NCI-H748 treated with DMSO at 0.1 percent for 48 hours (cell line): ENCODE data around the gene ADAMTS6.
"Not testable (repeated sequence)": the region's sequence is repeated elsewhere in the genome, so short reads cannot be mapped to it uniquely, and the experiment has no call there.

Experiments used
- DNase-seq: peaks from one replicate; lab custom pipeline; 2025; lab: John Stamatoyannopoulos, UW

The ADAMTS6 gene

DNA sequence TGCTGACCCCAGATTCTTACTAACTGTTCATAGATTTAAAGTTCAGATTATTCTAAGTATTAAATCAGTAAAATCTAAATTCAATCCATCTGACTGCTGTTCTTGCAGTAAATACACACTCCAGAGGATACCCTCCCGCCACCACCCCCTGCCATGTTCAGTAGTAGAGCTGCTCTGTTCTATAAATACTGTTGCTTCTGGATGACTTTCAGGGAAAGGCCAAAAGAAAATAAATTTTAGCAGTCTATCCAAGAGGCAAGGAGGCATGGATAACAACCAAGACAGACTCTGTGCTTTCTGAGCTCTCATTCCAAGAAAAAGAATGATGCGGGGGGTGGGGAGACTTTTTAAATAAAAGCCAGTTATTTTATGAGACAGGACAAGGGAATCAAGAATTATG, 115.1 kb downstream of the ADAMTS6 start:
- DNase-seq = no peak

DNA sequence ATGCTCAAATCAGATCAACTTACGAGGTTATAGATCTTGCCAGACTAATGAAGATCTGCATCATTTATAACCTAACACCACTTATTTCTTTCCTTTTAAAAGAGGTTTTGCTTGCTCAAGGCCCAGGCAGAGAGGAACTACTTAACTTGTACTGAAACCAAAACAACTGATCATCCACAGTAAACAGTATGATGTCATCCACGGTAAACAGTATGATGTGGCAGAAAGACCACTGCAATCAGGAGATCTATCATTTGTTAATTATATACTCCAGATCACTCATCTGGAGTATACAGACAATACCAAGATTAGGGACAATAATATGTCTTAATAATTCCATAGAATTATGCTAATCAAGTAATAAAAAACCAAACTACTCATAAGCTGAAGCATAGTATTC, 116.8 kb downstream of the ADAMTS6 start:
- peak; percentile 14 for DNase-seq

DNA sequence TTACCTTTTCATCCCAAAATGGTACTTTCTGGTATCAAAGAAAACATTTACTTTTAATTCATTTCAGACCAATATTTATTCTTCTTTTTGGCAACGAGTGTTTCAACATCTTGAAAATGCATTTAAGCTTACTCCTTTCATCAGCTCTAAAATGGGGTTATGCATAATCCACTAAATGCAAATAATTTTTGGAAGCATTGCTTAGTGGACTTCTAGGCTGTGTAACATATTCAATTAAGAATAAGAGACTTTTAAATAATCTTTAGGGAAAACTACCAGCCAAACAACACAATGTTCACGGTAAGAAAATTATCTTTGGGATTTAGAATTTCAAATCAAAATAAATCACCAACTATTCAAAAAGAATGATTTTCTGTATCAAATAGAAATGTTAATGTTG, 118.2 kb downstream of the ADAMTS6 start:
- no peak for DNase-seq

DNA sequence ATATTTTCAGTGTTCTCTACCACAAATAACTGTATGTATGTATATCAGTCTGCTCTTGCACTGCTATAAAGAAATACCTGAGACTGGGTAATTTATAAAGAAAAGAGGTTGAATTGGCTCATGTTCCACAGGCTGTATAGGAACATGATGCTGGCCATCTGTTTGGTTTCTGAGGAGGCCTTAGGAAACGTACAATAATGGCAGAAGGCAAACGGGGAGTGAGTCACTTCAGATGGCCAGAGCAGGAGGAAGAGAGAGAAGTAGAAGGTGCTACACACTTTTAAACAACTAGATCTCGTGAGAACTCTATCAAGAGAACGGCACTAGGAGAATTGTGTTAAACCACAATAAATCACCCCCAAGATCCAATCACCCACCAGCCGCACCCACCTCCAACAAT, 121.7 kb downstream of the ADAMTS6 start:
- DNase-seq = no peak

DNA sequence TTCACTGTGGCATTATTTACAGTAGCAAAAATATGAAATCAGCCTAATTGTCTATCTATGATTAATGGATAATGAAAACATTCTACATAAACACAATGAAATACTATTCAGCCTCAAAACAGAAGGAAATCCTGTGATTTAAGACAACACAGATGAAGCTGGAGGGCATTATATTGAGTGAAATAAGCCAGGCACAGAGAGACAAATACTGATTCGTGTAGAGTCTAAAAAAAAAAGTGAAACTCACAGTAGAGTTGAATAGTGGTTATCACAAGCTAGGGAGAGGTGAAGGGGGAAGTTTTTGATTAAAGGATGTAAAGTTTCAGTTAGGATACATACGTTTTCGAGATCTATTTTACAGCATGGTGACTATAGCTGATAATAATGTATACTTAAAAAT, 122.2 kb downstream of the ADAMTS6 start:
- DNase-seq = no peak

DNA sequence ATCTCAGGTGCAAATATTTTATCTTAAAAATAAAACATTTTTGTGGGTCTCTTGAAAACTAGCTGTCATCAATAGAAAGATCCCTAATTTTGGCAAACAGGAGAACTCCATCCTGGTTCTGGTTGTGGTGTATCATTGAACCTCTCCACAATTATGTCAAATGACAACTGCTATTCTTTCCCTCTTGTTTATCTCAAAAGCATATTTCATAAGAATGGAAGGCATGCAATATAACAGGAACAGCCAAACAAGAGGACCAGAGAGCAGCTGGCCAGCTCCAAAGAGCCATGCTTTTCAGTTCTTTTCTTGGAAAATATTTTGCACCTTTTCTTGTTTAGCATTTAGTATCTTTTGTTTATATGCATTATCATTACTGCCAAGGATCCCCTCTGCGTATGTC, 125.4 kb downstream of the ADAMTS6 start:
- no peak for DNase-seq

DNA sequence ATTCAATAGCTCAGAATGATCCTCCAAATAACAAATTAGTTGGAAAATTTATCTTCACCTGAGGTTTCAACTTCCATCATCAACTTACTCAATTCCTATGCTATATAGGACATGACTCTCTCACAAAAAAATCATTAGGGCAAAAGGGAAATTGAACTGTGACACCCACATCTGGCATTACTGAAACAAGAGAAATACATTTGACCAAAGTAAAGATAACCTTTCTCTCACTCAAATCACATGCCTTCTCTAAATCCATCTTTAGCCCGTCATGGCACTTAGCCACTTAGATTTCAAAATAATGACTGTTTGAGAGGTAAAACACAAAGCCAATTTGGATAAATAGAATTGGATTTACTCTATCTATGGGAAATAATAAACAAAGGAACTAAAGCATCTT, 126.4 kb downstream of the ADAMTS6 start:
- DNase-seq = no peak

DNA sequence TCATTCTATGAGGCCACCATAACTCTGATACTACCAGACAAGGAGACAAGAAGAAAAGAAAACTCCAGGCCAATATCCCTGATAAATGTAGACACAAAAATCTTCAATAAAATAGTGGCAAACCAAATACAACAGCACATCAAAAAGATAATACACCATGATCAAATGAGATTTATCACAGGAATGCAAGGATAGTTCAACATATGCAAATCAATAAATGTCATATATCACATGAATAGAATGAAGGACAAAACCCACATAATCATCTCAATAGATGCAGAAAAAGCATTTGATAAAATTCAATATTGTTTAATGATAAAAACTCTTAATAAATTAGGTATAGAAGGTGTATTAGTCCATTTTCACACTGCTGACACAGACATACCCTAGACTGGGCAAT, 139.9 kb downstream of the ADAMTS6 start:
- no peak for DNase-seq

DNA sequence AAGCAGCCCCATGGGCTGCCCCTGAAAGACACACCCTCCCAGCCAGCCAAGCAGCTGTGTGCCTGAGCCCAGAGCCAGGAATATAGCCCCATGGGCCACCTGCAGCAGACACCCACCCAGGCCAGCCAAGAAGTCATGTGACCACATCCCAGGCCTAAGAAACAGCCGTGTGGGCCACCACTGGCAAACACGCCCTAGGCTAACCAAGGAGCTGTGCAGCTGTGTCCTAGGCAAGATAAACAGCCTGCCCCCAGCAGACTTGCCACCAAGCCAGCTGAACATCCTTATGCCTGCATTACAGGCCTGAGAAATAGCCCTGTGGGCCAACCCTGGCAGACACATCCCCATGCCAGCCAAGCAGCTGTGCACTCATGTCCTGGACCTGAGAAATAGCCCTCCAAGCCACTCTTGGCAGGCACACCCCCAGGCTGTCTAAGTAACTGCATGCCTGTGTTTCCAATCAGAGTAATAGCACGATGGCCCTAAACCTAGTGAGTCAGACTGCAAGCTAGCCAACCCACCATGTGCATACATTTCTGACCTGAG, 143.0 kb downstream of the ADAMTS6 start:
- no peak for DNase-seq

DNA sequence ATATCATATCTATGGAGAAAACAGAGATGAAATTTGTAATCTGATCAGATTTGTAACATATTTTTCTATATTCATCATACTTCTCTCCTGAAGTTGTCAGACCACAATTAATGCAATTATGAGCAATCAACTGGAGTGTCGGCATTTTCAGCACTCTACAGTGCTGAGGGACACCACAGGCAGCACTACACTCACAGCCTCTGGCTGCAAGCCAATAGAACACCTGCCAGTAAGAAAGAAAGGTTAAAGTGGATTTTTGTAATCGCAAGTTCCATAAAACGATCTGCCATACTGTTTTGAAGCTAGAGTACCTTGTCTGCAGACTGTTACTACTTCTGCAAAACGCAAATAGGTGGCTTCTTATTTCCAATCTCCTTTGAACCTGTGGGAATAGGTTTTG, 147.6 kb downstream of the ADAMTS6 start:
- peak; percentile 85 for DNase-seq

DNA sequence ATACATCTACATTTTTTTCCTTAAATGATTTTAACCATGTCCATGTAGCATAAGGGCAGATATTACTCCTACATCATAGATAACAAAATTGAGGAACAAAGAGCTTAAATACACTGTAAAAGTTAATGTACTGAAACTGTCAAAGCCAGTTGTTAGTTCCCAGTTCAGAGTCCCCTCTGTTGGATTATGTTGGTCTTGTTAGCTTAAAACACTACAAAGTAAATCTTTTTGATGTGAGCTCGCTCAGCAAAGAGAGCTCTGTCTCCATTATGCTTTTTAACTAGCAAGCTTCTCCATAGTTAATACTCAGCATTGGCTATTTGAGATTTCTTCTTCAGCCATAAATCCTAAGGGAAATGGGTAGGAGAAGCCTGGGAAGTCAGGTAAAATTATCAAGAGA, 149.1 kb downstream of the ADAMTS6 start:
- DNase-seq = no peak

DNA sequence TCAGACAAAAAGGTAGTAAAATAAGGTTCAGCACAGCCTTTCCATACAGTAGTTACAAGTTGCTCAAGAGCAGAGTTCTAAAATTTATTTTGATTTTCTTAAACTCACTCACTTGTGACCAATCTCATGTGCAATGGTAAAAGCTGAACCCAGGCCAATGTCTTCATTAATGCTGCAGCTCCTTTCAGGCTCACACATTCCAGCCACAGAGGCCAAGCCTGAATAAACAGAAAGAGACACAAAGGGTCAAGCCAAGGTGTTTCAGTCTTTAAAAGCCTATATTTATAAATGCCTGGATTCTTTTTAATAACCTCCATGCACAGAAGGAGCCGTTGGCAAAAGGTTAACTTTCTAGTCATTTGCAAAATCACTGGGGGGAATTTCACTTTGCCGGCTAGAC, 152.5 kb downstream of the ADAMTS6 start:
- DNase-seq = no peak

DNA sequence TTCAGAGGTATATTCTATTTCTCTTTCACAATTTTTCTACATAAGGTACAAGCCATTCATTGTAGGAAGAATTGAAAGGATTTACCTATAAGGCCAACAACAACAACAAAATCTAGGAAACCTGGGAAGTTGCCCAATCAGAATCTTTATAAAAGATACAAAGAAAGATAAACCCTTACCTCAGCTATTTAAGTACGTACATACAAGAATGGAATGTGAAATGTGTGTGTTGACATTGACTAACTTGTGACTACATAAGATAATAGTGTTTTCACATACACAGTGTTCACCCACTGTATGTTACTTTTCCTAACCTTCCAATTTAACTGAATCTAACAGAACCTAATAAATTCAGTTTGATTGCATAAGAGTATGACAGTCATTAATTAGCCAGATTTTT, 154.1 kb downstream of the ADAMTS6 start:
- no peak for DNase-seq

DNA sequence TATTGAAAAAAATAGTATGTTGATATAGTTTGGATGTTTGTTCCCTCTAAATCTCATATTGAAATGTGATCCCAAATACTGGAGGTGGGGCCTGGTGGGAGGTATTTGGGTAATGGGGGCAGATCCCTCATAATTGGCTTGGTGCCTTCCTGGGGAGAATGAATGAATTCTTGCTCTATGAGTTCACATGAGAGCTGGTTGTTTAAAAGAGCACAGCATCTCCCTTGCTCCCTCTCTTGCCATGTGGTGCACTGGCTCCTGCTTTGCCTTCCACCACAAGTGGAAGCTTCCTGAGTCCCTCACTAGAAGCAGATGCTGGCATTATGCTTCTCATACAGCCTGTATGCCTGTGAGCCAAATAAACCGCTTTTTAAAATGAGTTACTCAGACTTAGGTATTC, 154.8 kb downstream of the ADAMTS6 start:
- DNase-seq = no peak

DNA sequence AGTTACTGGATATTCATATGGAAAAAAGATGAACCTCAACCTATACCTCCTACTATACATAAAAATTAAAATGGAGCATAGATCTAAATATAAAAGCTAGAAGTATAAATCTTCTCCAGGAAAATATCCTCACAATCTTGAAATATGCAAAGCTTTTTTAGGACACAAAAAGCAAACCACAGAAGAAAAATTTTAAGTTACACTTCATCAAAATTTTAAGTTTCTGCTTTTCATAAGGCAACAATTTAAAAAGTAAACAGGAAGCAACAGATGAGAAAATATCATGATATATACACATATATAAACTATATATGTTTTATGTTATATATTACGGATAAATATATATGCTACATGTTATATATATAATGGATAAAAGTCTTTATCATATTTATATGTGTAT, 157.5 kb downstream of the ADAMTS6 start:
- DNase-seq = no peak

DNA sequence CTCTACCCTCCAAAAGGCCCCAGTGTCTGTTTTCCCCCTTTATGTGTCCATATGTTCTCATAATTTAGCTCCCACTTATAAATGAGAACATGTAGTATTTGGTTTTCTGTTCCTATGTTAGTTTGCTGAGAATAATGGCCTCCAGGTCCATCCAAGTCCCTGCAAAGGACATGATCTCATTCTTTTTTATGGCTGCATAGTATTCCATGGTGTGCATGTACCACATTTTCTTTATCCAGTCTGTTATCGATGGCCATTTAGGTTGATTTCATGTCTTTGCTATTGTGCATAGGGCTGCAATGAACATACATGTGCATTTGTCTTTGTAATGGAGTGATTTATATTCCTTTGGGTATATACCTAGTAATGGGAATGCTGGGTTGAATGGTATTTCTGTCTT, 161.0 kb downstream of the ADAMTS6 start:
- not testable (repeated sequence) for DNase-seq

DNA sequence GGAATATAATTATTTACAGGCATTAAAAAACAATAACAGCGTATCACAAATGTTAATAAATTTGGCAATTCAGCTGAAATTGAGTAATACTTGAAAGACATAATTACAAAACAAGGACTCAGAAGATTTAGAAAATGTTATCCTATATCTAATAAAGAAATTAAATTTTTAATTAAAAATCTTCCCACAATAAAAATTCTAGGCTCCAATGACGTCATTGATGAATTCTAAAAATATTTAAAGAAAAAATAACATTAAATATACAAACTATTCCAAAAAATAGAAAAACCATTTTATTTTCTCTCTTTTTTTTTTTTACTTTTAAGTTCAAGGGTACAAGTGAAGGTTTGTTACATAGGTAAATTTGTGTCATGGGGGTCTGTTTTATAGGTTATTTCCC, 161.5 kb downstream of the ADAMTS6 start:
- no peak for DNase-seq

DNA sequence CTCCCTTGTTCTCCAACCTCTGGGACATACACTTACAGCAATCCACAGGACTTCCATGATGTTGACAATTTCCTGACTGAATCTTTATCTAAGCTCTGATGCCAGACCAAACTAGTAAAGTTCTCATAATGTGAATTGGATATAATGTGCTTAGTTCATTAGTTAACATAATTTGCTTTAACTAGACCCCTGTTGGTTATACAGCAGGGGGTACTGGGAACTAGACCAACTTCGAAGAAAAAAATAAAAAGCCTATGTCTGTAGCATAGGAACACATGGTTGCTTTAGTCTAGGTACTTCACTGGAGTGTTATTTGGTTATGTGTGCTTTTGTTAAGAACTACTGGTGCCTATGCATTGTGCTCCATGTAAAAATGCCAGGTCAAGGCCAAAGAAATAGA, 173.8 kb downstream of the ADAMTS6 start:
- DNase-seq = no peak

DNA sequence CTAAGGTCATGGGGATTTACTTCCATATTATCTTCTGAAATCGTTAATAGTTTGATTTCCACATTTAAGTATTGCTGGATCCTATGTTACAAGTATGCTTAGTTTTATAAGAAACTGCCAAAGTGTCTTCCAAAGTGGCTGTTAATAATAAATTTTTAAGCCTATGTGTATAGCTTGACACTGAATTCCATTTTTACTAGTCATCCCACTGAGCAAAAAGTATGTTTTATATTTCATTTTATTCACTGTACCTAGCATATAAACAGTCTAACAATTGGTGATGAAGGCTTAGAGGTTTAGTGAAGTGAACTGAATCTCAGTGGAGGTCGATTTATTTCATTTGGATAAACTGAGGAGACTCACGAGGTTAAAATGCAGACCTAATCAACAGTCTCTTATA, 174.6 kb downstream of the ADAMTS6 start:
- DNase-seq = no peak

DNA sequence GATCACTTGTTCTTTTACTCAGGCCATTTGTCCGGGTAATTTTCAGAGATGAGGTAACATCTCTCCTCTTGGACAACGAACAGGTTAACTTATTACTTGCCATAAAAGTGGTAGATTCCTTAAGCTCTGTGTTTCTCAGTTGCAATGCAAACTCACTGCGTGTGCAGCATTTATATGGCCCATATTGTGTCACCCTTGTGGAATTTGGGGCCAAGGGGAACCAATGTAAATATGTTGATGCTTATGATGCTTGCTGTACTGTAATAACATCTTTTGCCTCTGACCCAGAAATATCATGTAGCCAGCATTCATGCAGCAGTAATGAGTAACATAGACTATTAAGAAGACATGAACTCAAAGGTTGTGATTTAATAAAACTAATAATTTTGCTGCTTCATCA, 175.8 kb downstream of the ADAMTS6 start:
- no peak for DNase-seq

DNA sequence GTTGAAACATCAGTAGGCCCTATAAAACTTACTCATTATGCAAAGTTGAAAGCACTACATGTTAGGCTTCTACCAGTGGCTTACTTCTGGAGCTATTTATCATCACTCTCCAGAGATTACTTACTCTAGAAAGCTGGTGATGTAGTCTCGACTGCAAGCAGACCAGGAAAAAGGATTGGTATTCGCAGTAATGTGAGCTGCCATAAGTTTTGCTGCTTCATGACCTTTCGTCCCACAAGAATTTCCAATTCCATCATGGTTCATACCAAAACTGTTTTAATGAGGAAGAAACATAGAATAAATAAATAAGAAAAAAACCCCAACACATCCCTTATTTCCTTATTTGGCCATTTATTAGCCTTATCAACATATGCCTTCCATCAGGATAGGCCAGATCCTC, 181.9 kb downstream of the ADAMTS6 start:
- DNase-seq = no peak

DNA sequence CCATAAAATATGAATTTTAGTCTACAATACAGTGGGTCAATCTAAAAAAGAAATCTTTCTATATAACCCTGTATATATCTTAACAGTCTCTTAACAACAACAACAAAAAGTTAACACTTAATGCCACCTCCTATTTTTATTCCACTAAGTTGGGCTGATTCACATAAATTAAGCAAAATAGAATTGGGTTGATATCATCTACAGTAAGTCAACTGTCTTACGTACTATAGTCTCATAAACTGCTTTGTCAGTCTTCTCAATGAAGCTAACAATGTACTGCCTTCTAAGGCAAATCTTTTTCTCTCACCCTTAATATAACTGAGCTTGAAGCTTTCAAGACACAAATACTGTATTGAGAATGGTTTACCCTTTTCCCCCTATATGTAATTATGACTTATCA, 185.7 kb downstream of the ADAMTS6 start:
- DNase-seq = no peak

DNA sequence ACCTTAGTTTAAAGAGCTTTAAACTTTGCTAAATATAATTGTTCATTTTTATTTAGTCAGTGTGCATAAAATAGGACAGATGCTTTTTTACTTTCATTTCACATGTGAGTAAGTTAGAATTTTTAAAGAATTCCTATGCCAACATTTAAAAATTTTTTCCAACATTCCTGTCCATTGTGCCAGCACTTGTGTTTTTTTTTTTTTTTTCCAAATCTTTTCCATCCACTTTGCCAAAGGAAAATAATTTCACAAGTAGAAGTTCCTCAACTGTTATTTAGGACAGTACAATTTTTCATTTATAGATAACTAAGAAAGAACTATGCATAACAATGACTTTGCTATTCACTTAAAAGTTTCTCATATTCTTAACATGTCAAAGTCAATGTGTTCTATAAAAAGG, 189.5 kb downstream of the ADAMTS6 start:
- DNase-seq = no peak

DNA sequence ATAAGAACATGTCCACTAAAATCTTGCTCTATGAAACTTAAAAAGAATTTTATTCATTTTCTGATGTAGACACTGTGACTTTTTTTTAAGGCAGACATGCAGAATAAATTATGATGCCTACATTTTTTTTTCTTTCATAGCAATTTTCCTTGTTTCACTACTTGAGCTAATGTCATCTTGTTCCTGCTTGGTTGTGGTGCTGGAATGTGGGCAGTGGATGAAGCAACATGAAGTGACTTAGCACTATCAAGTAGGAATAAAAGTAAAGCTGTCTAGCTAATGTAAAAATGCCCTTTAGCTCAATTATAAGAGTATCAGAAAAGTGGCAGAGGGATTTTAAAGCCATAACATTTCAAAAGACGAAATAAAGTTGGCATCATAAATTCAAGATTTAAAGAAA, 191.0 kb downstream of the ADAMTS6 start:
- DNase-seq = no peak

DNA sequence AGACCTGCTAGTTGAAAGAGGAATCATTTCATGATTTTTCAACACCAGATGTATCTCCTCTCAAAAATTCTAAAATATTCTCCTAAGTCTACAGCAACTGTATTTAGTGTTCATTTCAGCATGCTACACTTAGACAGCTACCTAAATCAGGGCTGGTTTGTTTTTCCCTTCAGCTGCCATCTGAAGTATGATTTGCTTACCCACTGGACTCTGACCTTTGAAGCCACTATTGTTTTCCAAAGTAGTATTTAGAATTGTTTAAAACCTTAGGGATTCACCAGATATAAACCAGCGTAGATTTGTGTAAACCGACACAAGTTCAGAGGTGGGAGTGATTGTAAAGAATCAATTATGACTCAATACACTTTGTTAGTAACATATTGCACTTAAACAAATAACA, 193.1 kb downstream of the ADAMTS6 start:
- DNase-seq = no peak
